K562 (cell line): ENCODE measurements around the gene CRELD2. TPM values are rescaled to one million over a fixed set of nuclear protein-coding genes. Genes with fewer than 3 reads are reported as not detected.

Experiments used
- ATF6 ChIP-seq: sonication (generic); formaldehyde crosslinking; IDR thresholded peaks from 2 replicates; pipeline ENCODE4 v1.4.0; 2020; ENCODE audit warnings: mild to moderate bottlenecking, missing genetic modification reagents
- CREB3L1 ChIP-seq: fragments of 450-650 bp; IDR thresholded peaks from 2 replicates; pipeline ENCODE4 v1.6.1; 2014; ENCODE audit warnings: low read depth, mild to moderate bottlenecking, moderate library complexity, borderline replicate concordance
- FOXP1 ChIP-seq: sonication (generic); formaldehyde crosslinking; IDR thresholded peaks from 2 replicates; pipeline ENCODE4 v1.8.0; 2022; ENCODE audit warnings: mild to moderate bottlenecking, missing genetic modification reagents
- HMG20A ChIP-seq: fragments of 450-650 bp; formaldehyde crosslinking; conservative IDR thresholded peaks from 2 replicates; pipeline ENCODE4 v1.4.0; 2020; ENCODE audit warnings: mild to moderate bottlenecking, mixed read lengths
- JUNB ChIP-seq: fragments of 450-650 bp; formaldehyde crosslinking; conservative IDR thresholded peaks from 2 replicates; pipeline ENCODE4 v1.4.0; 2020; ENCODE audit warnings: mild to moderate bottlenecking
- MCM3 ChIP-seq: fragments of 450-650 bp; IDR thresholded peaks from 2 replicates; pipeline ENCODE4 v1.6.1; 2016
- NEUROD1 ChIP-seq: fragments of 150-350 bp; IDR thresholded peaks from 2 replicates; pipeline ENCODE4 v1.6.1; 2014; ENCODE audit warnings: borderline replicate concordance, low read length, low read depth; ENCODE audit not compliant: partially characterized antibody
- POLR3G ChIP-seq: IDR thresholded peaks from 2 replicates; pipeline ENCODE4 v1.6.1; 2011; ENCODE audit not compliant: insufficient read length, insufficient replicate concordance; ENCODE audit errors: extremely low read depth
- RBM17 ChIP-seq: fragments of 200-400 bp; formaldehyde crosslinking; IDR thresholded peaks from 2 replicates; pipeline ENCODE4 v1.6.1; 2017; ENCODE audit warnings: low read depth, mild to moderate bottlenecking, low read length, borderline replicate concordance
- SNIP1 ChIP-seq: fragments of 450-650 bp; IDR thresholded peaks from 2 replicates; pipeline ENCODE4 v1.7.1; 2017; ENCODE audit warnings: low read depth, mild to moderate bottlenecking
- STAT6 ChIP-seq: sonication (generic); formaldehyde crosslinking; IDR thresholded peaks from 2 replicates; pipeline ENCODE4 v1.8.1; 2023; ENCODE audit warnings: mild to moderate bottlenecking, missing genetic modification reagents
- TBP ChIP-seq: optimal IDR thresholded peaks from 2 replicates; pipeline ENCODE3; 2011; ENCODE audit warnings: low read depth, low read length, improper control_type of control experiment
- TFE3 ChIP-seq: fragments of 450-650 bp; formaldehyde crosslinking; IDR thresholded peaks from 2 replicates; pipeline ENCODE4 v1.4.0; 2020; ENCODE audit warnings: mild to moderate bottlenecking, mixed read lengths
- ZNF224 ChIP-seq: sonication (generic); formaldehyde crosslinking; IDR thresholded peaks from 2 replicates; pipeline ENCODE4 v1.8.0; 2022; ENCODE audit warnings: mild to moderate bottlenecking, missing genetic modification reagents
- ZNF354B ChIP-seq: fragments of 250-450 bp; sonication (Bioruptor Pico); IDR thresholded peaks from 2 replicates; pipeline ENCODE4 v1.4.0; 2020
- ZNF639 ChIP-seq, 2 experiments: fragments of 200-800 bp in 1 of 2; sonication (Bioruptor generic) in 1 of 2; sonication (generic) in 1 of 2; formaldehyde crosslinking in 1 of 2; IDR thresholded peaks in 1 of 2; conservative IDR thresholded peaks in 1 of 2; 2 replicates each; pipeline versions ENCODE4 v1.5.0 to v1.6.1; 2016 to 2020; ENCODE audit warnings: missing compliant biosample characterization in 1 of 2, missing genetic modification characterization in 1 of 2, missing genetic modification reagents in 1 of 2
- polyA plus RNA-seq, 8 experiments: library from polyadenylated mRNA; depleted of rRNA in 4 of 8; stranded (reverse) in 5 of 8; unstranded in 3 of 8; fragments of >200 nt; fragmentation: Nextera tagmentation in 2 of 8; fragmentation: Illumina TruSeq in 1 of 8; extraction: Ambion mirVana in 2 of 8; extraction: Trizol in 1 of 8; gene quantifications; 2 replicates each; pipeline versions ENCODE4 v1.2.1 to v1.2.3, GENCODE V29; 2011 to 2014; ENCODE audit warnings: inconsistent platforms in 1 of 8, missing spikeins in 1 of 8
- total RNA-seq, 7 experiments: library from RNA; depleted of rRNA in 6 of 7; stranded (reverse); fragments of >200 nt in 6 of 7; fragmentation: Illumina TruSeq in 2 of 7; extraction: Trizol in 2 of 7; gene quantifications; 2 replicates each; pipeline versions ENCODE4 v1.2.1 to v1.2.3, GENCODE V29; 2011 to 2021; ENCODE audit warnings: low replicate concordance in 1 of 7

Gene CRELD2
- total and polyA plus RNA-seq, 9 of the 15 experiments (the other 6 are each of a cell fraction or from before 2014, with no cell fraction given) = 0.96 to 25.3 (median 8.8) TPM

- no peak for TF ChIP-seq TFE3 (CRISPR knock-in tag)
- no peak for TF ChIP-seq SNIP1
- TF ChIP-seq ATF6 (CRISPR knock-in tag) = 0 out of 2 replicates have a peak, but pooled peaks have one; percentile 52
- no peak for TF ChIP-seq ZNF354B (CRISPR knock-in tag)
- no peak for TF ChIP-seq STAT6 (CRISPR knock-in tag)
- TF ChIP-seq ZNF639 (CRISPR knock-in tag; conservative IDR thresholded peaks at IDR 0.05 in 1 of 2, IDR thresholded peaks at IDR 0.05 in 1 of 2) = no peak
- TF ChIP-seq RBM17 = no peak
- TF ChIP-seq FOXP1 (CRISPR knock-in tag) = no peak; the same call in 1 of the 2 replicates
- TF ChIP-seq ZNF224 (CRISPR knock-in tag) = no peak
- no peak for TF ChIP-seq NEUROD1
- no peak for TF ChIP-seq POLR3G
- peak; percentile 62; the same call in 1 of the 2 replicates for TF ChIP-seq CREB3L1
- TF ChIP-seq MCM3 = no peak
- peak; percentile 84 for TF ChIP-seq TBP
- no peak for TF ChIP-seq HMG20A (CRISPR knock-in tag)
- TF ChIP-seq JUNB = no peak
Observed at GRCh38 chr22:49960159-49961004, 41.9 kb downstream of the CRELD2 start, which contains the start of gene PIM3 (continued).
